T-cell (primary cell): Measurements from ENCODE around the gene TOR3A. TPM values are rescaled to one million over a fixed set of nuclear protein-coding genes. Genes with fewer than 3 reads are reported as not detected.
"Not testable (repeated sequence)": the region's sequence is repeated elsewhere in the genome, so short reads cannot be mapped to it uniquely, and the experiment has no call there.

Experiments
- ATAC-seq, 4 experiments: fragments of 200-7000 bp in 3 of 4; fragments of 150-1000 bp in 1 of 4; cut with Tn5 transposase; replicated peaks in 1 of 4; 1 replicate in 3 of 4; 2 replicates in 1 of 4; pipeline ENCODE4 v1.10.0; 2021; ENCODE audit warnings: moderate library complexity in 3 of 4, mild to moderate bottlenecking in 2 of 4, moderate number of reproducible peaks in 1 of 4
- CTCF ChIA-PET, 2 donors: fragments of 300-600 bp; sonication (Branson Sonifier 250); formaldehyde crosslinking; loops; one replicate each; lab custom pipeline; 2022; ENCODE audit warnings: antibody characterized with exemption in 2 of 2; lab: Charles Lee
- POLR2A ChIA-PET, 2 donors: fragments of 300-600 bp; sonication (Branson Sonifier 250); formaldehyde crosslinking; loops; one replicate each; lab custom pipeline; 2022; ENCODE audit warnings: antibody characterized with exemption in 2 of 2; lab: Charles Lee
- DNase-seq, 35 experiments: peaks; one replicate each; pipeline versions ENCODE4 v3.0.0 to v3.0.0-alpha.2; 2013 to 2023
- H3K27ac ChIP-seq: one replicate; pipeline ENCODE4 v1.5.1; 2013; ENCODE audit warnings: low read length
- H3K27me3 ChIP-seq, 2 experiments: replicated peaks in 1 of 2; 1 replicate in 1 of 2; 2 replicates in 1 of 2; pipeline versions ENCODE4 v1.6.1 to v1.7.0; 2013; ENCODE audit warnings: low read length in 1 of 2, mixed read lengths in 1 of 2; ENCODE audit not compliant: control insufficient read depth in 2 of 2, insufficient read depth in 2 of 2; ENCODE audit errors: extremely low read depth in 1 of 2
- H3K36me3 ChIP-seq, 2 donors: 1 replicate in 1 of 2; 2 replicates in 1 of 2; pipeline versions ENCODE4 v1.6.1 to v1.7.0; 2013; ENCODE audit warnings: low read length in 1 of 2; ENCODE audit not compliant: control insufficient read depth in 2 of 2, insufficient read depth in 1 of 2; ENCODE audit errors: extremely low read depth in 1 of 2
- H3K4me1 ChIP-seq, 2 experiments: 1 replicate in 1 of 2; 2 replicates in 1 of 2; pipeline versions ENCODE4 v1.6.1 to v1.7.0; 2013; ENCODE audit warnings: low read length in 2 of 2, mixed read lengths in 1 of 2; ENCODE audit not compliant: insufficient read depth in 2 of 2, control insufficient read depth in 1 of 2; ENCODE audit errors: extremely low read depth in 1 of 2
- H3K4me3 ChIP-seq, 2 donors: 1 replicate in 1 of 2; 2 replicates in 1 of 2; pipeline versions ENCODE4 v1.5.1 to v1.7.0; 2013; ENCODE audit warnings: mild to moderate bottlenecking in 2 of 2, low read length in 1 of 2, moderate library complexity in 1 of 2; ENCODE audit not compliant: control insufficient read depth in 1 of 2; ENCODE audit errors: extremely low read depth in 1 of 2
- H3K9me3 ChIP-seq: 2 replicates; pipeline ENCODE4 v1.7.0; 2013
- H3K27ac Mint-ChIP-seq, 2 donors: one replicate each; pipeline ENCODE4 v1.8.0; 2020 to 2021; ENCODE audit warnings: mild to moderate bottlenecking in 2 of 2, mixed read lengths in 2 of 2
- H3K27me3 Mint-ChIP-seq, 2 donors: one replicate each; pipeline ENCODE4 v1.8.0; 2021 to 2022; ENCODE audit warnings: mixed read lengths in 2 of 2
- H3K36me3 Mint-ChIP-seq: one replicate; pipeline ENCODE4 v1.8.0; 2021; ENCODE audit warnings: mixed read lengths
- H3K4me1 Mint-ChIP-seq, 3 donors: one replicate each; pipeline ENCODE4 v1.8.0; 2020 to 2022; ENCODE audit warnings: mixed read lengths in 3 of 3, mild to moderate bottlenecking in 1 of 3
- H3K4me3 Mint-ChIP-seq, 3 donors: one replicate each; pipeline ENCODE4 v1.8.0; 2020 to 2022; ENCODE audit warnings: mild to moderate bottlenecking in 3 of 3, mixed read lengths in 3 of 3, moderate library complexity in 3 of 3
- H3K9me3 Mint-ChIP-seq, 3 donors: one replicate each; pipeline ENCODE4 v1.8.0; 2020 to 2022; ENCODE audit warnings: mixed read lengths in 3 of 3
- WGBS: methylation state at CpG from one replicate; pipeline ENCODE4 v1.1.5; 2013; ENCODE audit warnings: missing lambda C conversion rate; ENCODE audit not compliant: insufficient coverage; 5-methylcytosine and 5-hydroxymethylcytosine counted together
- total RNA-seq, 35 experiments: library from RNA in 6 of 35; stranded (reverse) in 6 of 35; fragments of 120-200 nt in 1 of 35; gene quantifications; one replicate each; pipeline versions ENCODE4 v1.2.1 to v1.2.4 and lab custom pipeline; 2013 to 2026

The TOR3A gene, protein sequence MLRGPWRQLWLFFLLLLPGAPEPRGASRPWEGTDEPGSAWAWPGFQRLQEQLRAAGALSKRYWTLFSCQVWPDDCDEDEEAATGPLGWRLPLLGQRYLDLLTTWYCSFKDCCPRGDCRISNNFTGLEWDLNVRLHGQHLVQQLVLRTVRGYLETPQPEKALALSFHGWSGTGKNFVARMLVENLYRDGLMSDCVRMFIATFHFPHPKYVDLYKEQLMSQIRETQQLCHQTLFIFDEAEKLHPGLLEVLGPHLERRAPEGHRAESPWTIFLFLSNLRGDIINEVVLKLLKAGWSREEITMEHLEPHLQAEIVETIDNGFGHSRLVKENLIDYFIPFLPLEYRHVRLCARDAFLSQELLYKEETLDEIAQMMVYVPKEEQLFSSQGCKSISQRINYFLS
- total RNA-seq (10 to 100 TPM; 19.1 to 30.6 (median 23.7) TPM), total RNA-seq (lab: John Stamatoyannopoulos, UW) (10.5 to 55.8 (median 32.2) reads per million in 29 experiments)
- 20.7 TPM for total RNA-seq (2013)

DNA sequence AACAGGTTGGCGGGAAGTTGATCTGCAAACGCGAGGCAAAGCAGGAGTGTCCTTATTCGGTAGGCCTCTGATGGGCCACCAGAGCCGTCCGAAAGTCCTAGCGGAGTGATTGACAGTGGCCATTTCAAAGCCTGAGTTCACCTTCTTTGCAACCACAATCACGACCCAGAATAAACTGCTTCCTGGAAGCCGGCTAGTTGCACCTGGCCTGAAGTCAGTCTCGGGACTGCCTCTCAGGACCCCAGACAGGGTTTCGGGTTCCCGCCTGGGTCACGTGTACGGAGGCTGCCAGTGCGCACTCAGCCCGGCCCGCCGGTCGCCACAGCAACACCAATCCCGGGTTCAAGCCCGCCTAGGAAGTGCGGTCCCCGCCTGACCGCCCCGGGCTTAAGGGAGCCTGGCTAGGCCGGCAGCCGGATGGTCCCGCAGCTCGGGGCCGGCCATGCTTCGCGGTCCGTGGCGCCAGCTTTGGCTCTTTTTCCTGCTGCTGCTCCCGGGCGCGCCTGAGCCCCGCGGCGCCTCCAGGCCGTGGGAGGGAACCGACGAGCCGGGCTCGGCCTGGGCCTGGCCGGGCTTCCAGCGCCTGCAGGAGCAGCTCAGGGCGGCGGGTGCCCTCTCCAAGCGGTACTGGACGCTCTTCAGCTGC is at the start of gene TOR3A:
TOR3A (plus strand) TSS at position 384 of the 646 bp plus-strand sequence; CDS start at position 443, 59 bp downstream.
- Histone ChIP-seq H3K9me3 (no peaks in the 10 kb centered on the region), H3K4me1 (peaks cover 11 to 36% of the 10 kb centered on the region in 2 experiments), H3K27ac (peak within 1 kb of the TSS; percentile 81), H3K27me3 (no peaks in the 10 kb centered on the region), H3K4me3 (peak within 1 kb of the TSS; percentile 75 to 83), H3K36me3 (peaks cover 0 to 6% of the 10 kb centered on the region in 2 donors)
- ATAC-seq (peak; percentile 73 to 87 (median 81)), DNase-seq (peak; percentile 39 to 81 (median 59))
- no peaks in the 10 kb centered on the region for H3K9me3 Mint-ChIP-seq
- ChIA-PET POLR2A (interaction anchor here in 1 of 2 donors (0.6 kb wide), 1 partner anchor 672 kb away, joined by 3 read pairs; no protein-coding TSS in a partner anchor), CTCF (interaction anchor here (0.9 to 2.5 kb wide), 6 partner anchors 54 to 733 kb away, joined by 3 to 15 read pairs (median 7); partner anchors contain the start of gene AXDND1 (in 1 of the 2))
- WGBS, result under 1% methylated on average over 51 of the region's 51 CpGs
- H3K27ac Mint-ChIP-seq, result peak within 1 kb of the TSS; percentile 92 to 93
- H3K36me3 Mint-ChIP-seq, result peaks cover 7% of the 10 kb centered on the region
- no peaks in the 10 kb centered on the region for H3K27me3 Mint-ChIP-seq
- H3K4me1 Mint-ChIP-seq, result peaks cover 26 to 35% (median 28%) of the 10 kb centered on the region in 3 donors
- peak within 1 kb of the TSS; percentile 94 to 98 (median 97) for H3K4me3 Mint-ChIP-seq

- ATAC-seq (peak in 1 of 4 experiments; percentile 48), DNase-seq (peak in 1 of 35 experiments; percentile 16)
- no CpG with 5 or more reads among the region's 1 CpG for WGBS
- Mint-ChIP-seq H3K4me3 (peak overlapping the region; percentile 4 to 44 (median 31)), H3K9me3 (no peaks in the 10 kb centered on the region), H3K27ac (peak overlapping the region; percentile 75 to 87), H3K36me3 (no peaks in the 10 kb centered on the region), H3K4me1 (peaks cover 88 to 91% (median 91%) of the 10 kb centered on the region in 3 donors), H3K27me3 (no peaks in the 10 kb centered on the region)
- peaks cover 22 to 31% of the 10 kb centered on the region in 2 experiments for H3K4me1 ChIP-seq
- H3K36me3 ChIP-seq, result no peaks in the 10 kb centered on the region
- no peaks in the 10 kb centered on the region for H3K9me3 ChIP-seq
- CTCF ChIA-PET, result no interaction called here
- no peak overlapping the region for H3K27ac ChIP-seq
- no peak overlapping the region for H3K4me3 ChIP-seq
- POLR2A ChIA-PET, result no interaction called here
- no peaks in the 10 kb centered on the region for H3K27me3 ChIP-seq
Observed at GRCh38 chr1:179034720-179035119, 47.1 kb upstream of the TOR3A start.

- Histone ChIP-seq H3K4me3 (no peak overlapping the region), H3K4me1 (peaks cover 22 to 30% of the 10 kb centered on the region in 2 experiments), H3K27ac (no peak overlapping the region), H3K9me3 (no peaks in the 10 kb centered on the region), H3K36me3 (no peaks in the 10 kb centered on the region), H3K27me3 (no peaks in the 10 kb centered on the region)
- Mint-ChIP-seq H3K4me1 (peaks cover 66 to 74% (median 69%) of the 10 kb centered on the region in 3 donors), H3K9me3 (no peaks in the 10 kb centered on the region), H3K27ac (peak overlapping the region; percentile 72 to 74), H3K36me3 (no peaks in the 10 kb centered on the region), H3K4me3 (peak overlapping the region; percentile 0 to 46 (median 5)), H3K27me3 (no peaks in the 10 kb centered on the region)
- DNase-seq, result peak in 1 of 35 experiments; percentile 27
- ChIA-PET CTCF (no interaction called here), POLR2A (no interaction called here)
- peak; percentile 72 to 82 (median 81) for ATAC-seq
- WGBS, result 100% methylated on average over 1 of the region's 2 CpGs
Observed at GRCh38 chr1:179036844-179037465, 44.9 kb upstream of the TOR3A start.

DNA sequence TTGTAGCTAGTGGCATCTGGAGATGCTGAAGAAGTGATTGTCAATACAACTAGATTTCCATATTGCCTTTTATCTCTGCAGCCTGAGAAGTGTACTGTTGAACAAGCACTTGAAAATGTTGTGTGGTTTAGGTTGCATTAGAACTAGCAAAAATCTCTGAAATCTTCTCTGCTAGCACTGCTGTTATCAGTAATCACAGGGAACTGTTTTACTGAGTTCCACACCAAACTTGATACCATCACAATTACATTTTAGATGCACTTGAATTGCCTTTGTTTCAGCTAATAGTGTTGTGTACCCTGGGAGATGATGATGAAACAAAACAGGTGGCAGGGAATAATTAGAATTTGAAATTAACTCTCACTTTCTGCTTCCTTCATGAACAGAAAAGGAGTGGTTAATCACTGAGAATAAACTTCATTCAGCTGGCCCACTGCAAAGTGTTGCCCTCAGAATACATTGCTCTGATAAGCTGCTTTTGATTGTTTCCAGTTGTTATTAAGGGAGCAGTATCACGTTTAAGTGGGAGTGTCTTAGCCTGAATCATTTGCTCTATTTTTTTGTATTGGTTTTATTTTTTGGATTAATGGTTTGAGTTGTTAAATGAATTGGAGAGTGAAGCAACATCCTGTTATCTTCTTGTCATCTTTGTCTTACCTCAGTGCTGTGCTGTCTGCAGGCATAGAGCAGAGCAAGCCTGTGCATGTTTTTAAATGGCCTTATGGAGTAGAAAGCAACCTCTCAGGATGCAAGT is 43.2 kb upstream of the TOR3A start:
- Histone ChIP-seq H3K36me3 (peaks cover 0 to 8% of the 10 kb centered on the region in 2 donors), H3K27ac (no peak overlapping the region), H3K4me1 (peaks cover 25 to 28% of the 10 kb centered on the region in 2 experiments), H3K27me3 (no peaks in the 10 kb centered on the region), H3K4me3 (no peak overlapping the region), H3K9me3 (no peaks in the 10 kb centered on the region)
- 13% methylated on average over 1 of the region's 1 CpG for WGBS
- H3K27me3 Mint-ChIP-seq, result no peaks in the 10 kb centered on the region
- no peaks in the 10 kb centered on the region for H3K9me3 Mint-ChIP-seq
- ATAC-seq (peak; percentile 46 to 55 (median 52)), DNase-seq (no peak)
- ChIA-PET POLR2A (interaction anchor here in 1 of 2 donors (0.7 kb wide), 2 partner anchors 488 to 986 kb away, joined by 4 read pairs; no protein-coding TSS in a partner anchor), CTCF (no interaction called here)
- H3K4me1 Mint-ChIP-seq, result peaks cover 57 to 61% (median 58%) of the 10 kb centered on the region in 3 donors
- H3K36me3 Mint-ChIP-seq, result peaks cover 4% of the 10 kb centered on the region
- H3K4me3 Mint-ChIP-seq, result no peak overlapping the region
- H3K27ac Mint-ChIP-seq, result peak overlapping the region; percentile 59 to 80

DNA sequence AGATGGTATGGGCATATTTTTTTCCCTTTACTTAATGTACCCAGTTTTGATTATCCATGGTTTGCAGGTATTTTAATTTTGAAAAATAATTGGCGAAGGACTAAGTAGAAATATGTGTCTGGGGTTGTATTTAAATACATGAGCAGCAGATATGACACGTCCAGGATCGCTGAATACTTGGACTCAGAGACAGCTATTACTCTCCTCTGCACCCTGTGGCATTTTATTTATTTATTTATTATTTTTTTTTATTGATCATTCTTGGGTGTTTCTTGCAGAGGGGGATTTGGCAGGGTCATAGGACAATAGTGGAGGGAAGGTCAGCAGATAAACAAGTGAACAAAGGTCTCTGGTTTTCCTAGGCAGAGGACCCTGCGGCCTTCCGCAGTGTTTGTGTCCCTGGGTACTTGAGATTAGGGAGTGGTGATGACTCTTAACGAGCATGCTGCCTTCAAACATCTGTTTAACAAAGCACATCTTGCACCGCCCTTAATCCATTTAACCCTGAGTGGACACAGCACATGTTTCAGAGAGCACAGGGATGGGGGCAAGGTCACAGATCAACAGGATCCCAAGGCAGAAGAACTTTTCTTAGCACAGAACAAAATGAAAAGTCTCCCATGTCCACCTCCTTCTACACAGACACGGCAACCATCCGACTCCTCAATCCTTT is 42.2 kb upstream of the TOR3A start:
- H3K9me3 ChIP-seq, ATAC-seq, H3K9me3 Mint-ChIP-seq, DNase-seq, CTCF ChIA-PET, H3K27ac ChIP-seq, H3K36me3 Mint-ChIP-seq, H3K4me3 Mint-ChIP-seq, H3K27me3 ChIP-seq, H3K27me3 Mint-ChIP-seq, H3K4me3 ChIP-seq: not testable (repeated sequence)
- Histone ChIP-seq H3K36me3 (peaks cover 0 to 12% of the 10 kb centered on the region in 2 donors), H3K4me1 (peaks cover 19 to 25% of the 10 kb centered on the region in 2 experiments)
- H3K4me1 Mint-ChIP-seq, result peaks cover 50 to 57% (median 51%) of the 10 kb centered on the region in 3 donors
- POLR2A ChIA-PET, result interaction anchor here in 1 of 2 donors (0.6 kb wide), 1 partner anchor 326 kb away, joined by 3 read pairs; no protein-coding TSS in a partner anchor
- 100% methylated on average over 2 of the region's 9 CpGs for WGBS
- peak overlapping the region in 1 of 2 donors; percentile 59 for H3K27ac Mint-ChIP-seq
